GM18951 (cell line): ENCODE measurements around the gene RRAGD.

Experiments used
- POLR2A ChIP-seq: IDR thresholded peaks from 4 replicates; pipeline ENCODE4 v1.6.1; 2011; ENCODE audit warnings: mild to moderate bottlenecking; ENCODE audit not compliant: insufficient read length, insufficient read depth; ENCODE audit errors: extremely low read depth
- in situ Hi-C: fragments of 300-500 bp; cut with MboI; formaldehyde crosslinking; loops from one replicate; pipeline ENCODE4 v1.12.0; 2022; ENCODE audit warnings: low sequenced_read_pairs, mixed read lengths, inconsistent platforms; ENCODE audit not compliant: unreplicated experiment

Gene RRAGD

GRCh38 chr6:89434150-89434499, 22.1 kb upstream of the RRAGD start:
- no peak for TF ChIP-seq POLR2A
- in situ Hi-C loops = loop anchor here (10.0 kb wide), 1 partner anchor 181 kb away; no protein-coding TSS in a partner anchor

DNA sequence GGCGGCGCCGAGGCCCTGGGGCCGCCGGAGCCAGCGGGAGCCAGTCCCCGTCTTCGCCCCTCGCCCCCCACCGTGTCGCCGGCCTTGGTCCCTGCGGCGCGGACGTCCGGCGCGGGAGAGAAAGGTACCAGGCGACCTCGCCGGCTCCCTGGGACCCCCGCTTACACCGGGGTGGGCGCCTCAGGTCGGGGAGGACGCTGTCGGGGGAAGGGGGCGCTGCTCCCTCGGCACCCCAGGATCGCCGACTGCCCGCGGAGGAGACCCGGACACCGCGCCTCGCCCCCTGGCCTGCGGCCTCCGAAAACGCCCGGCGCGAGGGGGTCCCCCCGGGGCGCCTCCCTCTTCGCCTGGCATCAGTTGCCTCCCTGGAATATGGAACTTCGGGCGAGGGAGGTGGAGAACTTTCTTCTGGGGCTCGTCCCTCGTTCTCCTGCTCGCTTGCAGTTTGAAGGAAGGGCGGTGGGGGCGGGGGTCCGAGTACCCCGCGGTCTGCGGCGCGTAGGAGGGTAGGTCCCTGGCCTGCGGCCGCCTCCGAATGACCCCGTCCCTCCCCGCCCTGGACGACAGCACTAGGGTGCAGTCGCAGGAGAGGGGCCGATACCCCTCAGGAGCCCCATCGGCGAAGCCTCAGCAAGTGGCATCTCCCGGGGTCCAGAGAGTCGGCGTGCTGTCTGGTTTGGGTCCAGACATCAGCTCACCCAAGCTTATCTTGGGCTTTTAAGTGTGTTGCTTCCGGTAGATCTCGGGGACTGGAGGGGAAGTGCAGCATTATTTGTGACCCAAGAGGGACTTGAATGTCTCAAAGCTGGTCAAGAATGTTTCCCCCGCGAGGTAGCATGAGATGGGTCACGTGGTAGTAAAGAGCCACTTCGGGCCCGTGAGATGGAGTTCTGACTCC, 21.4 kb upstream of the RRAGD start:
- in situ Hi-C loops = loop anchor here (10.0 kb wide), 1 partner anchor 181 kb away; no protein-coding TSS in a partner anchor
- no peak for TF ChIP-seq POLR2A

DNA sequence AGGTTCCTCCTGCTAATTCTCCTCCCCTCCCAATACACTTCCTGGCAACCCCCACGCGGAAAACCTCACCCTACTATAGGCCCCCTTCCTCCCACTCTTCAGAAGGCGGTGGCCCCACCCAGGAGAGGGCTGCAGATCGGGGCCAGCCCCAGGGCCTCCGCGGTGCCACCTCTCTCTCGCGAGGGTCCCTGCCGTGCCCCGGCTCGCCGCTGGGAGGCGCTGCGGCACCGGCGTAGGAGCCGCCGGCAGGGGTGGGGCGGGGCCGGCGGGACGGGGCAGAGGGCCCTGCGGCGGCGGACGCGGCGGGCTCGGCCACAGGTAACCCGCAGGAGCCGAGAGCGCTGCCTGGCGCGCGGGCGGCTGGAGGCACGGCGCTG, 20.8 kb upstream of the RRAGD start, which contains the start of gene ANKRD6:
Gene ANKRD6, plus strand, starts transcription at position 278 of the 377 bp plus-strand sequence. CDS start 133,825 bp downstream, outside the sequence.
- no peak for TF ChIP-seq POLR2A
- in situ Hi-C loops = loop anchor here (10.0 kb wide), 1 partner anchor 182 kb away; no protein-coding TSS in a partner anchor

DNA sequence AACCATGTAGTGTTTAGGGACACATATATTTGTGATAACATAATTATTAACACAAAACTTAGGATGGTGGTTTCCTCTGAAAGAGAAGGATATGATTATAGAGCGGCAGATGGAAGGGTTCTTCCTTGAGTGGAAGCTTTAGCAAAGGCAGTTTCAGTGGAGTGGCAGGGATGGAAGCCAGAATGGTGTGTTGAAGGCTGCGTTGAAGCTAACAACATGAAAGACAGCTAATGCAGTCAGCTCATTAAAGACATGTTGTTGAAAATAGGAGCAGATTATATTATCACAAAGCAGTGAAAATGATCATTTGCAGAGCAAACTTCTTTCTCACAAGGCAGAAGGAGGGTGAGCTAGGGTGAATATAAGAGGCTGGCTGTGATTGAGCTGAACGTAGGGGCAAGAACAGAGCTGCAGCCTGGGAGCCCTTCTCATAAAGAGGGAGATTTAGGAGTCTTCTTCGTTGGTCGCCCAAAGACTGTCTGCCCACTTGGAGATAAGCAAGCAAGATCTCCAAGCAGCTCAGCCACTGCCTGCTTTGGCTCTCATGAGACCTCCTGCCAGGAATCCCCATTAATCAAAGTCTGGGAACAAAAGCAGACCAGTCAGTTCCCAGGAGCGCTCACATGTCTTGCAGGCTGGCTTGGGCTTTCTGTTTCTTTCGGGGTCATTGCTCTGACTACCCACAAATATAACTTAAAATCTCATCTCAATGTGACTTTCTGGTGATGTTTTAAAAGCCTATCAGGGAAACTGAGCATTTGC, 18.3 kb upstream of the RRAGD start:
- in situ Hi-C loops = loop anchor here (10.0 kb wide), 1 partner anchor 184 kb away; no protein-coding TSS in a partner anchor
- no peak for TF ChIP-seq POLR2A

DNA sequence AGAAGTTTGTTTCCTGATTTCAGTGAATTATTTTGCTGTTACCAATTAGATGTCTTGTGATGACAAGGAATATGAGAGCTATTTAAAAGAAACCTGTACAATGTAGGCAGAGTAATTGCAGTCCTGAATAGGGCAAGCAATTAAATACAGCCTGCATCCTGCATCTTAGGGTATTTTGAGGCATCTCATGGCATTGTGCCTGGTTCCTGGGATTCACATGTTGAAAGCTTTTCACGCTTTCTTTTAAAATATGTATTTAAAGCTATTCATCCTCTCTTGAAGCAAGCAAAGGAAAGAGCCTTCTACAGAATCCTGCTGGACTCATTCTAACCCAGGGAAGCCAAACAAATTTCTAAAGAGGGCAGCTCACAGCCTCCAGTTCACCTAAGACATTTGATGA, 4.7 kb upstream of the RRAGD start:
- no peak for TF ChIP-seq POLR2A
- in situ Hi-C loops = no loop called here

DNA sequence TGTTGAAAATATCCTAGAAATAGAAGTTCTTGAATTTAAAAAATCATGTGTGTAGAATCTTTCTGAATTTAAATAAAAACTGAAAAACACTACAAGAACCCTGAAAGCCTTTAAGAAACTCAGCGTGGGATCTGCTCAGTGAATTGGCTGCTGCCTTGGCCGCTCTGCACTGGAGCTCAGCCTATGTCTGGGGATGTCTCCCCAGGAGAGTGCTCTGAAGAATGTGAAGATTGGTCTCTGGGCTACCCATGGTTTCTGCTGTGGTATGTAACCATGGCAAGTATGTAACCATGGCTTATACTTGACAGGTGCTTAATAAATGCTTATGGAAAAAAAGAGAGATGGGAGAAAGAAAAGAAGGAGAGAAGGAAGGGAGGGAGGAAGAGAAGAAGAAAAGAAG, 3.1 kb upstream of the RRAGD start:
- TF ChIP-seq POLR2A = no peak
- in situ Hi-C loops = no loop called here

- in situ Hi-C loops = no loop called here
- TF ChIP-seq POLR2A = no peak
Measured at GRCh38 chr6:89414215-89414614, 2.1 kb upstream of the RRAGD start.

DNA sequence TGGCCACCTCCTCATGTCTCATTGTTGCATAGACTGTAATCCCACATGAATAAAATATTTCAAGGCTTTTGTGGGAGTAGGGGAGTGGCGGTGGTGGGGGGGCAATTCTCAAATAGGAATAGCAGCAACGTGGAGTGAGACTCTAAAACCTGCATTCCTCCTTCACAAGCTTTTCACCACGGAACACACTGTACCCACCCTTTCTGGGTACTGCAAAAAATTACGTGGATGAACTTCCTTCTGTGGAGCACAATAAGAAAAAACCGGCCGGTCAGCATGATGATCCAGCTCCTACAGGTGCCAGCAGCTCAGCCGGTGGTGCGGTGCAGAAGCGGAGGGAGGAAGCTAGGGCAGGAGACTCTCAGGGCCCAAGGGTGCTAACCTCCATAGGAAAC, 930 bp upstream of the RRAGD start:
- in situ Hi-C loops = no loop called here
- TF ChIP-seq POLR2A = no peak

- TF ChIP-seq POLR2A = no peak
- in situ Hi-C loops = no loop called here
Measured at GRCh38 chr6:89411145-89412070, 665 bp downstream of the RRAGD start.

DNA sequence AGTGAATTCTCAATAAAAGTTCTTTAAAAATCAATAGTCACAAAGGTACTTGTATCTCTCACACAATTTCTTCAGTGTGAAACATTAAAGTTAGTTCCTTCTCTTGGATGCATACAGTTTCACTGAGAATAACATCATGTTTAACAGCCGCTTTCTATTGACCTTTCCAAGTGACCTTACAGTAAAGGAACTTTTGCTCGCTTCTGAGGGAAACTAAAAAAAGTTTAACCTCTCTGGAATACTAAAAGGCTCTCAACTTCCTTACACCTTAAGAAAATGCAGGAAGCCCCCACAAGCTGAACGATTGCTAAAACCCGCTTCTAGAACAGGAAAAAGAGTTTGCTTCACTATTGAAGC, 1.3 kb downstream of the RRAGD start:
- TF ChIP-seq POLR2A = no peak
- in situ Hi-C loops = no loop called here

DNA sequence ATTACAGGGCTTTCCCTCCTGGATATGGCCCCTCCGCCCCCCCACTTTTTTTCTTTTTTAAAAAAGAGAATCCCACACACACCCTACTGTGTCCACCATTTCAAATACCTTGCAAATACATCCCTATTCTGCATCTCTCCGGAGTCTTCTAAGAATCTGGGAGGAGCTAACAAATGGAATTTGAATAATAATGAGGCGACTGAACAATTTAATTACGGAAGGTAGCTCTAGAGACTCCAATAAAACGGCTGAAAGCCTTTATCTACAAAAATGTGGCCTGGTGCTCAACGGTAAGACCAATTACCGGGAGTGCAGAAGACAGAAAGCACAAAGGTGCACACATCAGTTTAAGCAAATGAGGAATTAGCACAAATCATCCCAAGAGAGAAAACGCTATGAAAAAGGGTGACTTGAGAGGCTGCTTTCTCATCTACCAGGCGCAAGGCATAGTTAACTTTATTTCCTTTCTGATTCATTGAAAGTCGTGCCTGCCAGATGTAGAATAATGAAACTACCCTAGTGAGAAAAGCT, 1.8 kb downstream of the RRAGD start:
- in situ Hi-C loops = no loop called here

DNA sequence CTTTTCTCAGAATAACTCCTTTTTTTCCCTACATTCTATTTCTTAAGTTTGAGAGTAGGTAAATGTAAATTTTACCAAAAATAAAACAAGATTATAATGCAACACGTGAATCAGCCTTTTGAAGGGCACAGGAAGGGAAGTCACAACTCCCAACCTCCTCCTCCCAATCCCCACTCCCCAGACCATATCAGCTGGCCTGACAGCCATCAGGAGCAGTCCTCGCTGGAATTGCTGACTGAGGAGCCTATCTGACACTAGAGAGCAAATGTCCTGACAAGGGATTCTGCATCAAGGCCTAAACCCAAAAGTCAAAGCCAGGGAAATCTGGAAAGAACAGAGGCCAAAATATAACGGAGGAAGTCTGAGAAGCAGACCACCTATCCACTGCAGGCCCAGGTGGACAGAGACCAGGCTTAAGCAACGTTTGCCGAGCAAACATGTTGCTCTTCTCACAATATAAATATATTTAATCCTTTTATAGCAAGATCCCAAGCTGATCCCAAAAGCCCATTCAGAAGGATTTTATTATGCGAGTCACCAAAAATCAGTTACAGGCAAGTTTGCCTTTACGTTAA, 2.5 kb downstream of the RRAGD start:
- in situ Hi-C loops = no loop called here
- no peak for TF ChIP-seq POLR2A

More for the DNA sequence above, 1.8 kb downstream of the RRAGD start:
- no peak for TF ChIP-seq POLR2A
